Measurements from ENCODE around the gene CHSY1. TPM values are rescaled to one million over a fixed set of nuclear protein-coding genes. Genes with fewer than 3 reads are reported as not detected.
A peak's percentile ranks its signal among the peaks of the same experiment; 100 is the strongest.

CHSY1 gene
- total and polyA plus RNA-seq, 2 experiments from 2014 or later, result 5.2 to 31.3 TPM

GRCh38 chr15:101189409-101190091 is 62.3 kb downstream of the CHSY1 start:
- peaks cover 38% of the 10 kb centered on the region for H3F3A ChIP-seq (ENCODE audit: insufficient read depth)
- H2AFZ ChIP-seq, result no peak overlapping the region

GRCh38 chr15:101188637-101189408 is 63.0 kb downstream of the CHSY1 start:
- Histone ChIP-seq H3K4me3 (peak overlapping the region; percentile 40), H3K79me2 (ENCODE audit: insufficient read depth) (peaks cover 100% of the 10 kb centered on the region), H3K9me2 (ENCODE audit: insufficient read depth) (no peaks in the 10 kb centered on the region), H3K27me3 (replicated peaks; ENCODE audit: insufficient read depth) (no peaks in the 10 kb centered on the region), H3F3A (ENCODE audit: insufficient read depth) (peaks cover 38% of the 10 kb centered on the region), H3K4me1 (ENCODE audit: insufficient read depth) (peaks cover 66% of the 10 kb centered on the region), H4K20me1 (ENCODE audit: insufficient read depth) (no peaks in the 10 kb centered on the region), H3K27ac (peak overlapping the region; percentile 83), H3K9me3 (ENCODE audit: low read depth) (no peaks in the 10 kb centered on the region), H3K36me3 (ENCODE audit: low read depth) (no peaks in the 10 kb centered on the region), H3K4me2 (ENCODE audit: unreplicated experiment) (peak overlapping the region; percentile 70), H2AFZ (no peak overlapping the region), H3K9ac (peak overlapping the region; percentile 61)
- in situ Hi-C loops (cut with MboI), result no loop called here
- TF ChIP-seq EZH2phosphoT487 (IDR thresholded peaks at IDR 0.05; ENCODE audit: insufficient read depth, low read depth) (no peak), EZH2 (IDR thresholded peaks at IDR 0.05; ENCODE audit: insufficient read depth, poor library complexity, severe bottlenecking) (no peak)
- 57 to 61% methylated on average over 29 of the region's 29 CpGs for WGBS, 2 experiments (ENCODE audit: low coverage in 1 of 2, low lambda C conversion rate in 2 of 2, missing lambda C conversion rate in 2 of 2)
- peak; percentile 67 for DNase-seq

More at GRCh38 chr15:101189409-101190091, 62.3 kb downstream of the CHSY1 start:
- no peak for DNase-seq
- Histone ChIP-seq H3K27me3 (replicated peaks; ENCODE audit: insufficient read depth) (no peaks in the 10 kb centered on the region), H3K4me2 (ENCODE audit: unreplicated experiment) (peak overlapping the region; percentile 70), H3K27ac (peak overlapping the region; percentile 83), H3K9me3 (ENCODE audit: low read depth) (no peaks in the 10 kb centered on the region), H3K79me2 (ENCODE audit: insufficient read depth) (peaks cover 100% of the 10 kb centered on the region), H3K4me3 (no peak overlapping the region), H3K36me3 (ENCODE audit: low read depth) (no peaks in the 10 kb centered on the region), H3K9me2 (ENCODE audit: insufficient read depth) (no peaks in the 10 kb centered on the region), H3K9ac (peak overlapping the region; percentile 61), H3K4me1 (ENCODE audit: insufficient read depth) (peaks cover 73% of the 10 kb centered on the region), H4K20me1 (ENCODE audit: insufficient read depth) (no peaks in the 10 kb centered on the region)
- TF ChIP-seq EZH2phosphoT487 (IDR thresholded peaks at IDR 0.05; ENCODE audit: insufficient read depth, low read depth) (no peak), EZH2 (IDR thresholded peaks at IDR 0.05; ENCODE audit: insufficient read depth, poor library complexity, severe bottlenecking) (no peak)
- WGBS, 2 experiments (ENCODE audit: low coverage in 1 of 2, low lambda C conversion rate in 2 of 2, missing lambda C conversion rate in 2 of 2), result 85 to 87% methylated on average over 17 of the region's 17 CpGs
- in situ Hi-C loops (cut with MboI), result no loop called here

- no peaks in the 10 kb centered on the region for H4K20me1 ChIP-seq (ENCODE audit: insufficient read depth)
- H3F3A ChIP-seq (ENCODE audit: insufficient read depth), result peaks cover 38% of the 10 kb centered on the region
- H3K4me2 ChIP-seq (ENCODE audit: unreplicated experiment), result peak overlapping the region; percentile 70
- no peak for DNase-seq
- no peaks in the 10 kb centered on the region for H3K36me3 ChIP-seq (ENCODE audit: low read depth)
- in situ Hi-C loops (cut with MboI), result no loop called here
- no peaks in the 10 kb centered on the region for H3K9me2 ChIP-seq (ENCODE audit: insufficient read depth)
- WGBS, 2 experiments (ENCODE audit: low coverage in 1 of 2, low lambda C conversion rate in 2 of 2, missing lambda C conversion rate in 2 of 2), result 76 to 77% methylated on average over 18 of the region's 18 CpGs
- peak overlapping the region; percentile 61 for H3K9ac ChIP-seq
- peaks cover 100% of the 10 kb centered on the region for H3K79me2 ChIP-seq (ENCODE audit: insufficient read depth)
- H3K9me3 ChIP-seq (ENCODE audit: low read depth), result no peaks in the 10 kb centered on the region
- peak overlapping the region; percentile 83 for H3K27ac ChIP-seq
- H2AFZ ChIP-seq, result no peak overlapping the region
- peak overlapping the region; percentile 40 for H3K4me3 ChIP-seq
- H3K27me3 ChIP-seq (replicated peaks; ENCODE audit: insufficient read depth), result no peaks in the 10 kb centered on the region
- peaks cover 58% of the 10 kb centered on the region for H3K4me1 ChIP-seq (ENCODE audit: insufficient read depth)
- TF ChIP-seq EZH2 (IDR thresholded peaks at IDR 0.05; ENCODE audit: insufficient read depth, poor library complexity, severe bottlenecking) (no peak), EZH2phosphoT487 (IDR thresholded peaks at IDR 0.05; ENCODE audit: insufficient read depth, low read depth) (no peak)
Measured at GRCh38 chr15:101187820-101188636, 63.8 kb downstream of the CHSY1 start.

- no peak overlapping the region for H3K4me2 ChIP-seq (ENCODE audit: unreplicated experiment)
- 89 to 91% methylated on average over 5 of the region's 5 CpGs for WGBS, 2 experiments (ENCODE audit: low coverage in 1 of 2, low lambda C conversion rate in 2 of 2, missing lambda C conversion rate in 2 of 2)
- no peaks in the 10 kb centered on the region for H3K27me3 ChIP-seq (replicated peaks; ENCODE audit: insufficient read depth)
- TF ChIP-seq EZH2 (IDR thresholded peaks at IDR 0.05; ENCODE audit: insufficient read depth, poor library complexity, severe bottlenecking) (no peak), EZH2phosphoT487 (IDR thresholded peaks at IDR 0.05; ENCODE audit: insufficient read depth, low read depth) (no peak)
- H3K36me3 ChIP-seq (ENCODE audit: low read depth), result no peaks in the 10 kb centered on the region
- peaks cover 21% of the 10 kb centered on the region for H3F3A ChIP-seq (ENCODE audit: insufficient read depth)
- H3K79me2 ChIP-seq (ENCODE audit: insufficient read depth), result peaks cover 100% of the 10 kb centered on the region
- no peaks in the 10 kb centered on the region for H3K9me3 ChIP-seq (ENCODE audit: low read depth)
- no peaks in the 10 kb centered on the region for H3K9me2 ChIP-seq (ENCODE audit: insufficient read depth)
- in situ Hi-C loops (cut with MboI), result no loop called here
- H2AFZ ChIP-seq, result no peak overlapping the region
- no peak overlapping the region for H3K4me3 ChIP-seq
- no peaks in the 10 kb centered on the region for H4K20me1 ChIP-seq (ENCODE audit: insufficient read depth)
- DNase-seq, result no peak
- H3K9ac ChIP-seq, result no peak overlapping the region
- H3K4me1 ChIP-seq (ENCODE audit: insufficient read depth), result peaks cover 38% of the 10 kb centered on the region
- H3K27ac ChIP-seq, result no peak overlapping the region
Measured at GRCh38 chr15:101185770-101186169, 66.1 kb downstream of the CHSY1 start.

Measured in GM23248 (cell line).